Measurements from ENCODE around the gene PPP3R2. TPM values are rescaled to one million over a fixed set of nuclear protein-coding genes. Genes with fewer than 3 reads are reported as not detected.

Gene PPP3R2
- total and polyA plus RNA-seq, 2 donors (not counting 3 experiments of a cell fraction or from before 2014, with no cell fraction given) = not detected

DNA sequence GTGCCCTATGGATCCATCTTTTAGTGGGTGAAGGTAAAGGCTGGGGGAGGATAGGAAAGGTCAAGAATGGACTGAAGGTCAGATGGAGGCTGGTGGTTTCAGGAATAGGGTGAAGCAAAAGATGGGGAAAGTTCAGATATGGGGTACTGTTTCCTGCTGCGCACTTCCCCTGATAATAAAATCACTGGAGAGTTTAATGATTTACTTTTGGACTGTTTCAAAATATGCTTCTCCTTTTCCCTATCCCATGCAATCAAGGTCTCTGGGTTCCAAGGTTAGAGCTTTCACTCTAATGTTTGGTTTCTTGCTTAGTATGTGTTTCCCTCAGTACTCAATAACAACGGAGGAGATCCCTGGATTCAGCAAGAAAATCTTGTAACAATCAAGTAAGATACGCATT is 10.8 kb upstream of the PPP3R2 start:
- TF ChIP-seq POLR2A (IDR thresholded peaks at IDR 0.05; ENCODE audit: low read depth, low read length) (no peak), GATA2 (IDR thresholded peaks at IDR 0.05; ENCODE audit: insufficient read depth, insufficient read length, low read depth, low read length) (no peak), FOS (IDR thresholded peaks at IDR 0.05; ENCODE audit: borderline replicate concordance, insufficient read depth, low read length) (no peak), JUN (IDR thresholded peaks at IDR 0.05; ENCODE audit: borderline replicate concordance, insufficient read depth, insufficient read length, low read depth) (no peak), MYC (IDR thresholded peaks at IDR 0.05; ENCODE audit: low read depth, low read length) (no peak), POLR2AphosphoS5 (IDR thresholded peaks at IDR 0.05; ENCODE audit: insufficient read depth, low read depth, low read length) (no peak), MAX (IDR thresholded peaks at IDR 0.05; ENCODE audit: insufficient read depth, insufficient read length) (no peak), EZH2 (IDR thresholded peaks at IDR 0.05; ENCODE audit: borderline replicate concordance, low read depth, low read length, severe bottlenecking) (no peak)
- TF ChIP-seq, protein P1, sequence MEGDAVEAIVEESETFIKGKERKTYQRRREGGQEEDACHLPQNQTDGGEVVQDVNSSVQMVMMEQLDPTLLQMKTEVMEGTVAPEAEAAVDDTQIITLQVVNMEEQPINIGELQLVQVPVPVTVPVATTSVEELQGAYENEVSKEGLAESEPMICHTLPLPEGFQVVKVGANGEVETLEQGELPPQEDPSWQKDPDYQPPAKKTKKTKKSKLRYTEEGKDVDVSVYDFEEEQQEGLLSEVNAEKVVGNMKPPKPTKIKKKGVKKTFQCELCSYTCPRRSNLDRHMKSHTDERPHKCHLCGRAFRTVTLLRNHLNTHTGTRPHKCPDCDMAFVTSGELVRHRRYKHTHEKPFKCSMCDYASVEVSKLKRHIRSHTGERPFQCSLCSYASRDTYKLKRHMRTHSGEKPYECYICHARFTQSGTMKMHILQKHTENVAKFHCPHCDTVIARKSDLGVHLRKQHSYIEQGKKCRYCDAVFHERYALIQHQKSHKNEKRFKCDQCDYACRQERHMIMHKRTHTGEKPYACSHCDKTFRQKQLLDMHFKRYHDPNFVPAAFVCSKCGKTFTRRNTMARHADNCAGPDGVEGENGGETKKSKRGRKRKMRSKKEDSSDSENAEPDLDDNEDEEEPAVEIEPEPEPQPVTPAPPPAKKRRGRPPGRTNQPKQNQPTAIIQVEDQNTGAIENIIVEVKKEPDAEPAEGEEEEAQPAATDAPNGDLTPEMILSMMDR (IDR thresholded peaks at IDR 0.05; ENCODE audit: extremely low read depth in 1 of 2, insufficient read depth in 1 of 2, low read depth in 1 of 2, low read length in 2 of 2) = no peak
- H4K20me1 ChIP-seq (replicated peaks; ENCODE audit: control insufficient read depth, extremely low read depth, insufficient read depth, low read length) = no peaks in the 10 kb centered on the region
- CTCF ChIA-PET = no interaction called here
- no peak for FAIRE-seq
- no peaks in the 10 kb centered on the region for H3K9me1 ChIP-seq (replicated peaks; ENCODE audit: control insufficient read depth, extremely low read depth, insufficient read depth, low read length)
- intact Hi-C loops (cut with micrococcal nuclease) = no loop called here
- no TSS peak for BruUV-seq (replicated peaks)
- dilution Hi-C loops (cut with MboI; ENCODE audit: extremely low pct_ligation_motif_present, low sequenced_read_pairs) = no loop called here
- no peak overlapping the region for H3K4me3 ChIP-seq (replicated peaks in 1 of 3; ENCODE audit: insufficient read depth in 1 of 3, low read depth in 1 of 3, low read length in 3 of 3)
- H3K4me2 ChIP-seq (ENCODE audit: insufficient read depth, low read length) = no peak overlapping the region
- H3K9me3 ChIP-seq (replicated peaks; ENCODE audit: control insufficient read depth, insufficient read depth, low read length) = no peaks in the 10 kb centered on the region
- no peaks in the 10 kb centered on the region for H3K27me3 ChIP-seq (ENCODE audit: control insufficient read depth in 2 of 2, insufficient read depth in 2 of 2, low read length in 2 of 2)
- no peaks in the 10 kb centered on the region for H3K4me1 ChIP-seq (ENCODE audit: control insufficient read depth, extremely low read depth, insufficient read depth, low read length)
- no peak overlapping the region for H3K9ac ChIP-seq (replicated peaks; ENCODE audit: extremely low read depth, insufficient read depth, low read length)
- no peak overlapping the region for H2AFZ ChIP-seq (ENCODE audit: low read depth, low read length)
- no peak for DNase-seq (ENCODE audit: low read depth, low spot score)
- no peak overlapping the region for H3K27ac ChIP-seq (ENCODE audit: insufficient read depth, low read depth, low read length)
- H3K36me3 ChIP-seq (ENCODE audit: control insufficient read depth in 2 of 2, extremely low read depth in 1 of 2, insufficient read depth in 2 of 2, low read length in 2 of 2) = no peaks in the 10 kb centered on the region
- POLR2A ChIA-PET = no interaction called here
- no peaks in the 10 kb centered on the region for H3K79me2 ChIP-seq (ENCODE audit: control insufficient read depth, insufficient read depth, low read length)
